SU-DHL-6 (cell line): ENCODE measurements around the gene SOX1.

ENCODE experiments used
- H2AFZ ChIP-seq: fragments of 200-600 bp; sonication (generic); 2 replicates; pipeline ENCODE4 v1.6.1; 2014; ENCODE audit warnings: low read depth, mild to moderate bottlenecking, moderate library complexity, mixed read lengths, antibody characterized with exemption, low read length; ENCODE audit not compliant: severe bottlenecking
- H3F3A ChIP-seq: fragments of 200-600 bp; shearing (Covaris generic); 2 replicates; pipeline ENCODE4 v1.6.0; 2016; ENCODE audit warnings: antibody characterized with exemption, mild to moderate bottlenecking; ENCODE audit not compliant: insufficient read depth
- H3K27ac ChIP-seq: fragments of 200-600 bp; sonication (generic); 2 replicates; pipeline ENCODE4 v1.5.1; 2016; ENCODE audit warnings: low read depth, mild to moderate bottlenecking, low read length, moderate library complexity, mixed read lengths
- H3K27me3 ChIP-seq: fragments of 200-600 bp; sonication (generic), shearing (Covaris generic); 2 replicates; pipeline ENCODE4 v1.6.0; 2014; ENCODE audit warnings: mild to moderate bottlenecking, low read length
- H3K36me3 ChIP-seq: fragments of 200-600 bp; sonication (generic); 2 replicates; pipeline ENCODE4 v1.6.1; 2014; ENCODE audit warnings: mild to moderate bottlenecking, low read length, mixed read lengths
- H3K4me2 ChIP-seq: fragments of 300-600, 200-600 bp; shearing (Covaris generic), sonication (generic); 2 replicates; pipeline ENCODE4 v1.6.0; 2014; ENCODE audit warnings: low read length, low read depth, mild to moderate bottlenecking; ENCODE audit not compliant: poor library complexity, severe bottlenecking
- H3K4me3 ChIP-seq: fragments of 200-600 bp; sonication (generic); 2 replicates; pipeline ENCODE4 v1.5.1; 2014; ENCODE audit warnings: antibody characterized with exemption, low read length, mild to moderate bottlenecking, mixed read lengths; ENCODE audit not compliant: insufficient read depth, poor library complexity, severe bottlenecking
- H3K79me2 ChIP-seq: fragments of 200-600 bp; sonication (generic); 2 replicates; pipeline ENCODE4 v1.6.1; 2014; ENCODE audit warnings: mild to moderate bottlenecking, low read length, moderate library complexity; ENCODE audit not compliant: insufficient read depth
- H3K9ac ChIP-seq: fragments of 200-600 bp; sonication (generic); 2 replicates; pipeline ENCODE4 v1.7.0; 2014; ENCODE audit warnings: mild to moderate bottlenecking, low read length
- H3K9me2 ChIP-seq: fragments of 200-600 bp; sonication (generic); replicated peaks from 2 replicates; pipeline ENCODE4 v1.6.1; 2014; ENCODE audit warnings: low read length; ENCODE audit not compliant: insufficient read depth
- H3K9me3 ChIP-seq: fragments of 200-600 bp; sonication (generic); 2 replicates; pipeline ENCODE4 v1.6.1; 2014; ENCODE audit warnings: low read length, mixed read lengths; ENCODE audit not compliant: insufficient read depth
- H4K20me1 ChIP-seq: fragments of 200-600 bp; sonication (generic); 2 replicates; pipeline ENCODE4 v1.6.1; 2014; ENCODE audit warnings: low read depth, mild to moderate bottlenecking, antibody characterized with exemption, low read length, moderate library complexity, mixed read lengths
- CTCF ChIP-seq: fragments of 200-600 bp; sonication (generic); IDR thresholded peaks from one replicate; pipeline ENCODE4 v1.5.1; 2017; ENCODE audit warnings: antibody characterized with exemption, mild to moderate bottlenecking, low read length, moderate library complexity; ENCODE audit not compliant: insufficient read depth, poor library complexity, severe bottlenecking
- EZH2phosphoT487 ChIP-seq: fragments of 200-600 bp; sonication (generic), shearing (Covaris generic); conservative IDR thresholded peaks from 2 replicates; pipeline ENCODE4 v1.6.1; 2018; ENCODE audit warnings: mild to moderate bottlenecking, antibody characterized with exemption, low read length, moderate library complexity, mixed read lengths

The SOX1 gene

DNA sequence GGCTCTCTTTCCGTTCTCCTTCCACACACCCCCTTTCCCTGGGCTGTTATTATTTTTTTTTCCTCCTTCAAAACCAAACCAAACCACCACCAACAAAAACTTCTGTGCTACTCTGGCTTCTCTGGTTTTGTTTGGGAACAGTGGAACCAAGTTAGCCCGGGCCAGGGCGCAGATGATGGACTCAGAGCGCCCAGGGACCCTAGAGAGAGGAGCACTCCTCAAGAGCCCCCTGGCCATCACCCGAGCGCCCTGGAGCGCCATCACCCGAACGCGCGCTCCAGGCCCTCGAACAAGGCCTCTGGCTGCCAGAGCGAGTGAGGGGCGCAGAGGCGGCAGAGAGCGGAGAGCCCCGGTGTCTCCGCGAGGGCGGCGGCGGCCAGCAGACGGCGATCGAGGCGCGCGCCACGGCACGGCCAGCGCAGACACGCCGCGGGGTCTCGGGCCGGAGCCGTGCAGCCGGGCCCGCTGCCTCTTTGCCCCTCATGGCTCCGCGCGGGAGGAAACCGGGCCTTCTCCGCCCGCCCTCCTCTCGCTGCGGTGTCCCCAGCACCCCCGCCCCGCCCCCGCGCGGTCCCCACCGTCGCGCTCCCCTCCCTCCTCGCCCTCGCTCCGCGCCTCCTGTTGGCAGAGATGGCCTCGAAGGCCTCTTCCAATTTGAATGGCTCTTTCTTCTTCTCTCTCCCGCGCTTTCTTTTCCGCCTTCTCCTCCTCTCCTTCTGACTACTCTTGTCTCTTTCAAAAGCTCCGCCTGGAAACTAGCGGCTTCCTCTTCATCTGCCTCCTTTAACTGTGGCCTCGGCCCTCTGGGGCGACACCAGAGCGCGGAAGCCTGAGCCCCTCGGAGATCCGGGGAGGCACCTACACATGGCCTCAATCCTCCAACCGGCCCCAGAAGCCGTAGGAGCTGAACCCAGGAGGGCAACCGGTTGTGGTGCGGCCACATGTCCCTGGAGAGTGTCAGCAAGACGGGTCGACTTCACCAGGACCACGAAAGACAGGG is 4.1 kb upstream of the SOX1 start:
- Histone ChIP-seq H3K4me3 (no peak overlapping the region), H3K27ac (no peak overlapping the region), H3F3A (no peaks in the 10 kb centered on the region), H3K36me3 (no peaks in the 10 kb centered on the region), H4K20me1 (no peaks in the 10 kb centered on the region), H2AFZ (no peak overlapping the region), H3K9me2 (no peaks in the 10 kb centered on the region), H3K27me3 (no peaks in the 10 kb centered on the region), H3K4me2 (no peak overlapping the region), H3K9me3 (no peaks in the 10 kb centered on the region), H3K9ac (no peak overlapping the region), H3K79me2 (no peaks in the 10 kb centered on the region)
- no peak for TF ChIP-seq EZH2phosphoT487
- TF ChIP-seq CTCF, result no peak

GRCh38 chr13:112063807-112064206 is 3.1 kb upstream of the SOX1 start:
- Histone ChIP-seq H3K27ac (no peak overlapping the region), H3K9ac (no peak overlapping the region), H3K4me3 (no peak overlapping the region), H3K9me2 (no peaks in the 10 kb centered on the region), H3K4me2 (no peak overlapping the region), H3K27me3 (no peaks in the 10 kb centered on the region), H3K36me3 (no peaks in the 10 kb centered on the region), H2AFZ (no peak overlapping the region), H4K20me1 (no peaks in the 10 kb centered on the region), H3F3A (no peaks in the 10 kb centered on the region), H3K9me3 (no peaks in the 10 kb centered on the region), H3K79me2 (no peaks in the 10 kb centered on the region)
- TF ChIP-seq EZH2phosphoT487 (no peak), CTCF (no peak)

GRCh38 chr13:112064222-112064621 is 2.7 kb upstream of the SOX1 start:
- H3K4me2 ChIP-seq, result no peak overlapping the region
- H2AFZ ChIP-seq, result no peak overlapping the region

More at GRCh38 chr13:112064222-112064621, 2.7 kb upstream of the SOX1 start:
- H3K79me2 ChIP-seq, result no peaks in the 10 kb centered on the region
- no peak overlapping the region for H3K27ac ChIP-seq
- no peaks in the 10 kb centered on the region for H4K20me1 ChIP-seq
- TF ChIP-seq CTCF (no peak), EZH2phosphoT487 (no peak)
- no peak overlapping the region for H3K4me3 ChIP-seq
- H3K9me2 ChIP-seq, result no peaks in the 10 kb centered on the region
- H3K9me3 ChIP-seq, result no peaks in the 10 kb centered on the region
- H3K27me3 ChIP-seq, result no peaks in the 10 kb centered on the region
- H3F3A ChIP-seq, result no peaks in the 10 kb centered on the region
- no peak overlapping the region for H3K9ac ChIP-seq
- H3K36me3 ChIP-seq, result no peaks in the 10 kb centered on the region
